GM18502 (cell line): ENCODE measurements around the gene BPIFB2.

Experiments used
- ATAC-seq: cut with Tn5 transposase; IDR thresholded peaks from one replicate; pipeline ENCODE4 v1.9.1; 2021; ENCODE audit warnings: mild to moderate bottlenecking; ENCODE audit not compliant: unreplicated experiment, poor library complexity

The BPIFB2 gene

GRCh38 chr20:33062105-33062824 is 54.8 kb downstream of the BPIFB2 start:
- no peak for ATAC-seq

- ATAC-seq = no peak
Observed at GRCh38 chr20:33062825-33063149, 55.3 kb downstream of the BPIFB2 start.

GRCh38 chr20:33063271-33063670 is 55.8 kb downstream of the BPIFB2 start:
- no peak for ATAC-seq

- no peak for ATAC-seq
Observed at GRCh38 chr20:33064572-33065287, 57.2 kb downstream of the BPIFB2 start.

- no peak for ATAC-seq
Observed at GRCh38 chr20:33065785-33066184, 58.3 kb downstream of the BPIFB2 start.

- no peak for ATAC-seq
Observed at GRCh38 chr20:33067806-33068205, 60.3 kb downstream of the BPIFB2 start.

GRCh38 chr20:33068251-33068939 is 60.9 kb downstream of the BPIFB2 start:
- no peak for ATAC-seq

GRCh38 chr20:33069673-33070072 is 62.2 kb downstream of the BPIFB2 start:
- no peak for ATAC-seq

- ATAC-seq = no peak
Observed at GRCh38 chr20:33070111-33071053, 62.9 kb downstream of the BPIFB2 start.

- ATAC-seq = no peak
Observed at GRCh38 chr20:33071198-33071597, 63.7 kb downstream of the BPIFB2 start.

- no peak for ATAC-seq
Observed at GRCh38 chr20:33072362-33072761, 64.9 kb downstream of the BPIFB2 start.

GRCh38 chr20:33072813-33073212 is 65.3 kb downstream of the BPIFB2 start:
- no peak for ATAC-seq
